Erythroblast (primary cell): Measurements from ENCODE around the gene ANKRD6.
"Not testable (repeated sequence)": the region's sequence is repeated elsewhere in the genome, so short reads cannot be mapped to it uniquely, and the experiment has no call there.

Experiments
- GATA1 ChIP-seq: IDR thresholded peaks from 2 replicates; pipeline ENCODE4 v1.6.1; 2011; ENCODE audit warnings: low read depth, mild to moderate bottlenecking, control low read depth, low read length, moderate library complexity
- POLR2A ChIP-seq: IDR thresholded peaks from 2 replicates; pipeline ENCODE4 v1.6.1; 2011; ENCODE audit warnings: mild to moderate bottlenecking, low read length

- not testable (repeated sequence) for TF ChIP-seq POLR2A, GATA1
Observed at GRCh38 chr6:89397884-89398283, 35.1 kb upstream of the ANKRD6 start.
